Measurements from ENCODE around the gene ARHGAP26. TPM values are rescaled to one million over a fixed set of nuclear protein-coding genes. Genes with fewer than 3 reads are reported as not detected.

The ARHGAP26 gene
- total and polyA plus RNA-seq, 2 donors (not counting 1 experiment from before 2014, with no cell fraction given) = 4.1 to 6.8 TPM

GRCh38 chr5:142785206-142785605 is 15.0 kb downstream of the ARHGAP26 start:
- peak in 1 of 2 donors; percentile 21 for DNase-seq (ENCODE audit: low read depth in 2 of 2)
- no peaks in the 10 kb centered on the region for H3K9me3 ChIP-seq (ENCODE audit: control insufficient read depth, insufficient read depth, low read depth, low read length)
- H3K79me2 ChIP-seq (ENCODE audit: control insufficient read depth, insufficient read depth, low read length) = no peaks in the 10 kb centered on the region
- H3K27ac ChIP-seq (ENCODE audit: insufficient read depth, low read length) = no peak overlapping the region
- no peaks in the 10 kb centered on the region for H3K27me3 ChIP-seq (ENCODE audit: control insufficient read depth, insufficient read depth, low read length)
- no peaks in the 10 kb centered on the region for H4K20me1 ChIP-seq (ENCODE audit: control insufficient read depth, extremely low read depth, insufficient read depth, low read length)
- no peak overlapping the region for H2AFZ ChIP-seq (ENCODE audit: low read length)
- H3K9ac ChIP-seq (ENCODE audit: insufficient read depth, low read length) = no peak overlapping the region
- H3K4me2 ChIP-seq (ENCODE audit: extremely low read depth, insufficient read depth, low read length) = no peak overlapping the region
- no peaks in the 10 kb centered on the region for H3K36me3 ChIP-seq (ENCODE audit: control insufficient read depth, insufficient read depth, low read length)
- no peak for TF ChIP-seq EZH2 (IDR thresholded peaks at IDR 0.05; ENCODE audit: low read length, missing control alignments)
- TF ChIP-seq, protein P1, sequence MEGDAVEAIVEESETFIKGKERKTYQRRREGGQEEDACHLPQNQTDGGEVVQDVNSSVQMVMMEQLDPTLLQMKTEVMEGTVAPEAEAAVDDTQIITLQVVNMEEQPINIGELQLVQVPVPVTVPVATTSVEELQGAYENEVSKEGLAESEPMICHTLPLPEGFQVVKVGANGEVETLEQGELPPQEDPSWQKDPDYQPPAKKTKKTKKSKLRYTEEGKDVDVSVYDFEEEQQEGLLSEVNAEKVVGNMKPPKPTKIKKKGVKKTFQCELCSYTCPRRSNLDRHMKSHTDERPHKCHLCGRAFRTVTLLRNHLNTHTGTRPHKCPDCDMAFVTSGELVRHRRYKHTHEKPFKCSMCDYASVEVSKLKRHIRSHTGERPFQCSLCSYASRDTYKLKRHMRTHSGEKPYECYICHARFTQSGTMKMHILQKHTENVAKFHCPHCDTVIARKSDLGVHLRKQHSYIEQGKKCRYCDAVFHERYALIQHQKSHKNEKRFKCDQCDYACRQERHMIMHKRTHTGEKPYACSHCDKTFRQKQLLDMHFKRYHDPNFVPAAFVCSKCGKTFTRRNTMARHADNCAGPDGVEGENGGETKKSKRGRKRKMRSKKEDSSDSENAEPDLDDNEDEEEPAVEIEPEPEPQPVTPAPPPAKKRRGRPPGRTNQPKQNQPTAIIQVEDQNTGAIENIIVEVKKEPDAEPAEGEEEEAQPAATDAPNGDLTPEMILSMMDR (conservative IDR thresholded peaks at IDR 0.05 in 1 of 2, IDR thresholded peaks at IDR 0.05 in 1 of 2; ENCODE audit: low read depth in 1 of 2, low read length in 2 of 2) = no peak
- peaks cover 7% of the 10 kb centered on the region for H3K4me1 ChIP-seq (ENCODE audit: control insufficient read depth, extremely low read depth, insufficient read depth, low read length)
- no peak overlapping the region for H3K4me3 ChIP-seq (replicated peaks in 1 of 4; ENCODE audit: control extremely low read depth in 1 of 4, insufficient read depth in 1 of 4, low read depth in 3 of 4, low read length in 4 of 4)

GRCh38 chr5:142789206-142789605 is 19.0 kb downstream of the ARHGAP26 start:
- DNase-seq (ENCODE audit: low read depth in 2 of 2) = no peak
- Histone ChIP-seq H3K9ac (ENCODE audit: insufficient read depth, low read length) (no peak overlapping the region), H3K4me2 (ENCODE audit: extremely low read depth, insufficient read depth, low read length) (no peak overlapping the region), H3K9me3 (ENCODE audit: control insufficient read depth, insufficient read depth, low read depth, low read length) (no peaks in the 10 kb centered on the region), H3K4me3 (replicated peaks in 1 of 4; ENCODE audit: control extremely low read depth in 1 of 4, insufficient read depth in 1 of 4, low read depth in 3 of 4, low read length in 4 of 4) (no peak overlapping the region), H2AFZ (ENCODE audit: low read length) (no peak overlapping the region), H3K36me3 (ENCODE audit: control insufficient read depth, insufficient read depth, low read length) (no peaks in the 10 kb centered on the region), H3K27ac (ENCODE audit: insufficient read depth, low read length) (no peak overlapping the region), H3K4me1 (ENCODE audit: control insufficient read depth, extremely low read depth, insufficient read depth, low read length) (no peaks in the 10 kb centered on the region), H3K27me3 (ENCODE audit: control insufficient read depth, insufficient read depth, low read length) (no peaks in the 10 kb centered on the region), H4K20me1 (ENCODE audit: control insufficient read depth, extremely low read depth, insufficient read depth, low read length) (no peaks in the 10 kb centered on the region), H3K79me2 (ENCODE audit: control insufficient read depth, insufficient read depth, low read length) (no peaks in the 10 kb centered on the region)
- TF ChIP-seq EZH2 (IDR thresholded peaks at IDR 0.05; ENCODE audit: low read length, missing control alignments) = no peak
- TF ChIP-seq, protein P1 (conservative IDR thresholded peaks at IDR 0.05 in 1 of 2, IDR thresholded peaks at IDR 0.05 in 1 of 2; ENCODE audit: low read depth in 1 of 2, low read length in 2 of 2) = no peak

DNA sequence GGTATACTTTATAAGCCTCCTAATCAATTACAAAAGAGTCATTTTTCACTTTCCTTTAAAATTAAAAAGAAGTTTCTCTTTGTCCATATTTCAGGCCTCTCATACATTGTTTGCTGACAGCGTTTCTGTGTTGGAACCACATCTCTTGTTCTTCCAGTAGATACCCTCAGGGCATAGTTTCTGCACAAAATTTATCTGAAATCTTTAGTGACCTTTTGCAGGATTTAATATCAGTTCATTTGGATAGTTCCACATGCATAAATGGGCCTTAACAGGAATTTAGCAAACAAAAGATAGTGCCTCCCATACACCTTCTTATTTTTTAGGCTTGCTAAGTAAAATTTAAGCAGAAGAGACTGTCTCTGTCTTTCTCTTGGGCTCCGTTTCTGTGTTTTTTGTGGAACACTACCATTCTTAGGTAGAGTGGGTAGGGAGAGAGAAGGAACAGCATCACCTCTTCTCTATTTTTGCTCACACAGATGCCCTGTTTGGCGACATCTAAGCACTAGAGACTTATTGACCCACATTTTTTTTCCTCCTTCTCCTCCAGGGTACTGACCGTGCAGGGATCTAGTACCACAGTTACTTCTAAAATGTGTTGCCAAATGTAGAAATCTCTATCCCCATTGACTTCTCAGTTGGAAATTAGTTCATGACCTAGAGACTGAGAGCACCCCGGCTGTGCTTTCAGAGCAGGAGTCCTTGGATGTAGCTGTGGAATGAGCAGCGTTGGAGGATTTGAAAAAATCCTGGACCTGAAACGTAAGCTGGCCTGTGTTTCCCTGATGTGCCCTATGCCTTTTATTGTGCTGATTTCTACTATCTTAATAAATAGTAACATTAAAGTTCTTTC is 22.1 kb downstream of the ARHGAP26 start:
- Histone ChIP-seq H4K20me1 (ENCODE audit: control insufficient read depth, extremely low read depth, insufficient read depth, low read length) (no peaks in the 10 kb centered on the region), H3K36me3 (ENCODE audit: control insufficient read depth, insufficient read depth, low read length) (no peaks in the 10 kb centered on the region), H3K79me2 (ENCODE audit: control insufficient read depth, insufficient read depth, low read length) (no peaks in the 10 kb centered on the region), H3K4me2 (ENCODE audit: extremely low read depth, insufficient read depth, low read length) (no peak overlapping the region), H3K9ac (ENCODE audit: insufficient read depth, low read length) (no peak overlapping the region), H3K27ac (ENCODE audit: insufficient read depth, low read length) (no peak overlapping the region), H3K4me1 (ENCODE audit: control insufficient read depth, extremely low read depth, insufficient read depth, low read length) (no peaks in the 10 kb centered on the region), H3K27me3 (ENCODE audit: control insufficient read depth, insufficient read depth, low read length) (peaks cover 4% of the 10 kb centered on the region), H2AFZ (ENCODE audit: low read length) (no peak overlapping the region), H3K4me3 (replicated peaks in 1 of 4; ENCODE audit: control extremely low read depth in 1 of 4, insufficient read depth in 1 of 4, low read depth in 3 of 4, low read length in 4 of 4) (no peak overlapping the region), H3K9me3 (ENCODE audit: control insufficient read depth, insufficient read depth, low read depth, low read length) (no peaks in the 10 kb centered on the region)
- DNase-seq (ENCODE audit: low read depth in 2 of 2) = no peak
- TF ChIP-seq, protein P1 (conservative IDR thresholded peaks at IDR 0.05 in 1 of 2, IDR thresholded peaks at IDR 0.05 in 1 of 2; ENCODE audit: low read depth in 1 of 2, low read length in 2 of 2) = no peak
- TF ChIP-seq EZH2 (IDR thresholded peaks at IDR 0.05; ENCODE audit: low read length, missing control alignments) = no peak
